DND-41 (cell line): ENCODE measurements around the gene VAMP4.

Experiments
- CTCF ChIP-seq: IDR thresholded peaks from 2 replicates; pipeline ENCODE4 v1.5.1; 2012; ENCODE audit warnings: borderline replicate concordance, low read length, moderate library complexity, mild to moderate bottlenecking; ENCODE audit not compliant: poor library complexity, severe bottlenecking; ENCODE audit errors: extremely low read depth
- EZH2 ChIP-seq: IDR thresholded peaks from 3 replicates; pipeline ENCODE4 v1.6.1; 2012; ENCODE audit warnings: borderline replicate concordance, low read depth, mild to moderate bottlenecking, moderate library complexity, low read length, inconsistent platforms; ENCODE audit not compliant: severe bottlenecking

- TF ChIP-seq CTCF (no peak), EZH2 (no peak)
Measured at GRCh38 chr1:171661076-171661650, 80.7 kb downstream of the VAMP4 start.
